Natural killer cell (primary cell): Measurements from ENCODE around the gene CX3CR1. TPM values are rescaled to one million over a fixed set of nuclear protein-coding genes. Genes with fewer than 3 reads are reported as not detected.
"Not testable (repeated sequence)": the region's sequence is repeated elsewhere in the genome, so short reads cannot be mapped to it uniquely, and the experiment has no call there.

Source experiments
- ATAC-seq, 3 donors: fragments of 150-1000 bp in 2 of 3; fragments of 200-7000 bp in 1 of 3; cut with Tn5 transposase; 1 replicate in 1 of 3; 2 replicates in 2 of 3; pipeline ENCODE4 v1.10.0; 2021; ENCODE audit warnings: mild to moderate bottlenecking in 2 of 3, moderate library complexity in 2 of 3
- DNase-seq, 2 donors: peaks; one replicate each; pipeline versions ENCODE4 v3.0.0 to v3.0.0-alpha.2; 2013 to 2021; ENCODE audit warnings: mixed read lengths in 1 of 2
- H3K27ac ChIP-seq: one replicate; pipeline ENCODE4 v1.5.1; 2013; ENCODE audit warnings: mild to moderate bottlenecking, low read length
- H3K27me3 ChIP-seq: one replicate; pipeline ENCODE4 v1.6.1; 2013; ENCODE audit warnings: low read length; ENCODE audit not compliant: control insufficient read depth, insufficient read depth
- H3K36me3 ChIP-seq: one replicate; pipeline ENCODE4 v1.6.1; 2013; ENCODE audit warnings: low read length; ENCODE audit not compliant: control insufficient read depth, insufficient read depth
- H3K4me1 ChIP-seq: one replicate; pipeline ENCODE4 v1.6.1; 2013; ENCODE audit warnings: low read length; ENCODE audit not compliant: control insufficient read depth, insufficient read depth
- H3K4me3 ChIP-seq: one replicate; pipeline ENCODE4 v1.5.1; 2013; ENCODE audit warnings: low read length
- H3K9me3 ChIP-seq: one replicate; pipeline ENCODE4 v1.6.1; 2013; ENCODE audit warnings: low read length; ENCODE audit not compliant: control insufficient read depth, insufficient read depth
- H3K27ac Mint-ChIP-seq, 2 donors: one replicate each; pipeline ENCODE4 v1.8.0; 2022; ENCODE audit warnings: mild to moderate bottlenecking in 2 of 2, mixed read lengths in 2 of 2, moderate library complexity in 1 of 2
- H3K27me3 Mint-ChIP-seq, 2 donors: one replicate each; pipeline ENCODE4 v1.8.0; 2022; ENCODE audit warnings: low read depth in 2 of 2, mixed read lengths in 2 of 2
- H3K36me3 Mint-ChIP-seq: one replicate; pipeline ENCODE4 v1.8.0; 2022; ENCODE audit warnings: mixed read lengths
- H3K4me1 Mint-ChIP-seq, 2 donors: one replicate each; pipeline ENCODE4 v1.8.0; 2022; ENCODE audit warnings: mixed read lengths in 2 of 2
- H3K4me3 Mint-ChIP-seq: one replicate; pipeline ENCODE4 v1.8.0; 2022; ENCODE audit warnings: mild to moderate bottlenecking, moderate library complexity, mixed read lengths
- H3K9me3 Mint-ChIP-seq, 2 donors: one replicate each; pipeline ENCODE4 v1.8.0; 2022; ENCODE audit warnings: mixed read lengths in 2 of 2
- WGBS: methylation state at CpG from one replicate; pipeline ENCODE4 v1.1.7; 2013; ENCODE audit warnings: missing lambda C conversion rate; ENCODE audit not compliant: insufficient coverage; 5-methylcytosine and 5-hydroxymethylcytosine counted together
- intact Hi-C: fragments of 100-400 bp; cut with micrococcal nuclease; formaldehyde crosslinking; loops from one replicate; pipeline ENCODE4 v1.14.2; 2022
- total RNA-seq, 4 donors: library from RNA; stranded (reverse); fragments of 120-200 nt in 1 of 4; gene quantifications; one replicate each; pipeline versions ENCODE4 v1.2.3 to v1.2.4, GENCODE V29; 2013 to 2022
- TF ChIP-seq, protein P1 (sequence below): fragments of 200-600 bp; IDR thresholded peaks from one replicate; pipeline ENCODE4 v1.8.0; 2022; ENCODE audit warnings: antibody characterized with exemption

CX3CR1 gene
- total RNA-seq, 3 donors from 2014 or later (not counting 1 experiment from before 2014, with no cell fraction given): 203 to 459 (median 405) TPM

DNA sequence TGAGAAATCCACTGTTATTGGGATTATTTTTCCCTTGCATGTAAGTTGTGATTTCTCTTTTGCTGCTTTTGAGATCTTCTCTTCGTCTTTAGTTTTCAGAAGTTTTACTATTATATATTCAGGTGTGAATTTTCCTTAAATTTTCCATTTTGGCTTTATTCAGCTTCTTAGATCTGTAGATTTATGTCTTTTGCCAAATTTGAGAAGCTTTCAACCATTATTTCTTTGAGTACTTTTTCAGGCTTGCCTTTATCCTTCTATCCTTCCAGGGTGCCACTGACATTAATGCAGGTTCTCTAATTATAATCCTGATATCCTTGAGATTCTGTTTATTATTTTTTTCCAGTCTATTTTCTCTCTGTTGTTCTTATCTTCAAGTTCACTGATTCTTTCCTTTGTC, 49.4 kb downstream of the CX3CR1 start:
- H3K27me3 Mint-ChIP-seq: no peaks in the 10 kb centered on the region
- TF ChIP-seq, protein P1, sequence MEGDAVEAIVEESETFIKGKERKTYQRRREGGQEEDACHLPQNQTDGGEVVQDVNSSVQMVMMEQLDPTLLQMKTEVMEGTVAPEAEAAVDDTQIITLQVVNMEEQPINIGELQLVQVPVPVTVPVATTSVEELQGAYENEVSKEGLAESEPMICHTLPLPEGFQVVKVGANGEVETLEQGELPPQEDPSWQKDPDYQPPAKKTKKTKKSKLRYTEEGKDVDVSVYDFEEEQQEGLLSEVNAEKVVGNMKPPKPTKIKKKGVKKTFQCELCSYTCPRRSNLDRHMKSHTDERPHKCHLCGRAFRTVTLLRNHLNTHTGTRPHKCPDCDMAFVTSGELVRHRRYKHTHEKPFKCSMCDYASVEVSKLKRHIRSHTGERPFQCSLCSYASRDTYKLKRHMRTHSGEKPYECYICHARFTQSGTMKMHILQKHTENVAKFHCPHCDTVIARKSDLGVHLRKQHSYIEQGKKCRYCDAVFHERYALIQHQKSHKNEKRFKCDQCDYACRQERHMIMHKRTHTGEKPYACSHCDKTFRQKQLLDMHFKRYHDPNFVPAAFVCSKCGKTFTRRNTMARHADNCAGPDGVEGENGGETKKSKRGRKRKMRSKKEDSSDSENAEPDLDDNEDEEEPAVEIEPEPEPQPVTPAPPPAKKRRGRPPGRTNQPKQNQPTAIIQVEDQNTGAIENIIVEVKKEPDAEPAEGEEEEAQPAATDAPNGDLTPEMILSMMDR: no peak
- Histone ChIP-seq H3K36me3 (no peaks in the 10 kb centered on the region), H3K27me3 (no peaks in the 10 kb centered on the region), H3K4me1 (peaks cover 48% of the 10 kb centered on the region), H3K4me3 (no peak overlapping the region), H3K9me3 (no peaks in the 10 kb centered on the region), H3K27ac (no peak overlapping the region)
- H3K4me1 Mint-ChIP-seq: peaks cover 60 to 72% of the 10 kb centered on the region in 2 donors
- H3K27ac Mint-ChIP-seq: peak overlapping the region; percentile 93 to 95
- intact Hi-C loops: no loop called here
- H3K4me3 Mint-ChIP-seq: no peak overlapping the region
- H3K9me3 Mint-ChIP-seq: peaks cover 2 to 4% of the 10 kb centered on the region in 2 donors
- ATAC-seq (no peak), DNase-seq (no peak)
- H3K36me3 Mint-ChIP-seq: no peaks in the 10 kb centered on the region
- no CpG with 5 or more reads among the region's 1 CpG for WGBS

DNA sequence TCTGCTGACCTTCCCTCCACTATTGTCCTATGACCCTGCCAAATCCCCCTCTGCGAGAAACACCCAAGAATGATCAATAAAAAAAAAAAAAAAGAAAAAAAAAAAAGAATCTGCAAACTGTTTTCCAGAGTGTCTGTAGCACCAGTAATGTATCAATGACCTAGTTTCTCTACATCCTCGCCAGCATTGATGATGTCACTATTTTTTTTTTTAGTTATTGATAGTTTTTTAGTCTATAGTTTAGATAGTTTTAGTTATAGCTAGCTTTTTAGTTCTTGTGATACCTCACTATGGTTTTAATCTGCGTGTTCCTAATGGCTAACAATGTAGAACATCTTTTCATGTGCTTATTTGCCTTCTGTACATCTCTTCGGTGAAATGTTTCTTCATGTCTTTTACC, 51.3 kb downstream of the CX3CR1 start:
- intact Hi-C loops: no loop called here
- 90% methylated on average over 3 of the region's 4 CpGs for WGBS
- H3K9me3 ChIP-seq: no peaks in the 10 kb centered on the region
- Mint-ChIP-seq H3K9me3 (peaks cover 2 to 4% of the 10 kb centered on the region in 2 donors), H3K27me3 (no peaks in the 10 kb centered on the region), H3K27ac (peak overlapping the region in 1 of 2 donors; percentile 57), H3K4me1 (peaks cover 60 to 71% of the 10 kb centered on the region in 2 donors), H3K36me3 (no peaks in the 10 kb centered on the region), H3K4me3 (no peak overlapping the region)
- no peak for ATAC-seq
- H3K4me3 ChIP-seq: no peak overlapping the region
- no peaks in the 10 kb centered on the region for H3K36me3 ChIP-seq
- DNase-seq: no peak
- no peak overlapping the region for H3K27ac ChIP-seq
- TF ChIP-seq, protein P1: no peak
- peaks cover 37% of the 10 kb centered on the region for H3K4me1 ChIP-seq
- H3K27me3 ChIP-seq: no peaks in the 10 kb centered on the region

DNA sequence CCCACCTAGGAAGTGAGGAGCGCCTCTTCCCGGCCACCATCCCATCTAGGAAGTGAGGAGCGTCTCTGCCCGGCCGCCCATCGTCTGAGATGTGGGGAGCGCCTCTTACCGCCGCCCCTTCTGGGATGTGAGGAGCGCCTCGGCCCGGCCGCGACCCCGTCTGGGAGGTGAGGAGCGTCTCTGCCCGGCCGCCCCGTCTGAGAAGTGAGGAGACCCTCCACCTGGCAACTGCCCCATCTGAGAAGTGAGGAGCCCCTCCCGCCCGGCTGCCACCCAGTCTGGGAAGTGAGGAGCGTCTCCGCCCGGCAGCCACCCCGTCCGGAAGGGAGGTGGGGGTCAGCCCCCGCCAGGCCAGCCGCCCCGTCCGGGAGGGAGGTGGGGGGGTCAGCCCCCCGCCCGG, 52.2 kb downstream of the CX3CR1 start:
- H3K27ac ChIP-seq, H3K4me3 ChIP-seq, ATAC-seq, H3K27me3 ChIP-seq, H3K9me3 ChIP-seq, H3K27me3 Mint-ChIP-seq, intact Hi-C loops, H3K4me3 Mint-ChIP-seq, H3K27ac Mint-ChIP-seq, H3K36me3 Mint-ChIP-seq, DNase-seq, H3K9me3 Mint-ChIP-seq, H3K36me3 ChIP-seq: not testable (repeated sequence)
- H3K4me1 ChIP-seq: peaks cover 29% of the 10 kb centered on the region
- 96% methylated on average over 16 of the region's 32 CpGs for WGBS
- peaks cover 60 to 71% of the 10 kb centered on the region in 2 donors for H3K4me1 Mint-ChIP-seq

DNA sequence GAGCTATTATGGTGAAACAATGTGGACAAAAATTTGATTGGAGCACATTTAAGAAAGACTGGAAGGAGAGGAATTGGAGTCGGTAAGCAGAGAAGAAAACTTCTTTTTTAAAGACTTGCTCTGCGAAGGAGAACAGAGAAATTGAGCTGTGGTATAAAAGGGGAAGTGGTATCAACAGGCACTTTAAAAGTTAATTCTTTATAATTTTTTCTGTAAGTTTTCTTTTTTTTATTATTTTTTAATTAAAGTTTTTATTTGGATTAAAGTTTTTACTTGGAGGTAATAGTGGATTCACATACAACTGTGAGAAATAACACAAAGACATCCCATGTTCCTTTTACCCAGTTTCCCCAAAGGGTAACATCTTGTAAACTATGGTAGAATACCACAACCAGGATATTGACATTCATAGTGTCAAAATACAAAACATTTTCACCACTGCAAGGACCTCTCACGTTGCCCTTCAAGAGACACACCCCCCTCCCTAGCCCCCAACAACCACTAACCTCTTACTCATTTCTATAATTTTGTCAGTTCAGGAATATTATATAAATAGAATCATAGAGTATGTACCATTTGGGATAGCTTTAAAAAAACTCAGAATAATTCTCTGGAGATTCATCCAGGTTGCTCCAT, 53.6 kb downstream of the CX3CR1 start:
- H3K9me3 ChIP-seq: no peaks in the 10 kb centered on the region
- no peak overlapping the region for H3K4me3 ChIP-seq
- Mint-ChIP-seq H3K27me3 (no peaks in the 10 kb centered on the region), H3K9me3 (peaks cover 2 to 4% of the 10 kb centered on the region in 2 donors), H3K27ac (peak overlapping the region; percentile 85 to 86), H3K4me1 (peaks cover 60 to 71% of the 10 kb centered on the region in 2 donors), H3K36me3 (no peaks in the 10 kb centered on the region), H3K4me3 (peak overlapping the region; percentile 64)
- H3K27ac ChIP-seq: peak overlapping the region; percentile 22
- H3K4me1 ChIP-seq: peaks cover 18% of the 10 kb centered on the region
- peak in 2 of 3 donors; percentile 32 to 52 for ATAC-seq
- intact Hi-C loops: no loop called here
- no peaks in the 10 kb centered on the region for H3K27me3 ChIP-seq
- H3K36me3 ChIP-seq: no peaks in the 10 kb centered on the region
- TF ChIP-seq, protein P1: no peak
- 7% methylated on average over 3 of the region's 3 CpGs for WGBS
- DNase-seq: no peak
